GM18507 (cell line): Measurements from ENCODE around the gene CC2D1A.
"Not testable (repeated sequence)": the region's sequence is repeated elsewhere in the genome, so short reads cannot be mapped to it uniquely, and the experiment has no call there.

Experiments used
- DNase-seq: peaks from one replicate; pipeline ENCODE4 v3.0.0; 2011; ENCODE audit warnings: low read depth; ENCODE audit not compliant: insufficient read length; ENCODE audit errors: extremely low spot score
- FAIRE-seq: peaks from 2 replicates; lab custom pipeline; 2011; peaks lifted over from hg19 to GRCh38; lab: Jason Lieb, UNC

CC2D1A gene

DNA sequence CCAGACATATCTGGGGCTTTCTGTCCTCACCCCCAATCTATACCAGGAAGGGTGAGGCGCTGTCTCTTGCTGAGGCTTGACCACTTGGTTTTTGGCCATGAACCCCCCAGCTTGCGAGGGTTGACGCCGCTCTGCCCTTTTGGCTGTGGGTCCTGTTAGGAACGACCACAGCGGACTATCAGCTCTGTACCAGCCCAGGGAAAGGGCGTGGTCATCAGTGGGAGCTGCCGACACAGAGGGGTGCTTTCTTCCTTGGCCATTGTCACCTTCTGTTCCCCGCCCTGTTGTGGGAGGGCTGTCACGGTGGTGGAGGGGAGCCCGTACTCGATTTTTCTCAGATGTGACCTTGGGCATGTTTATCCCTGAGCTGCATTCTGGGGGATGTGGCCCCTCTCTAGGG is 52.0 kb downstream of the CC2D1A start:
- DNase-seq = no peak
- FAIRE-seq = no peak

DNA sequence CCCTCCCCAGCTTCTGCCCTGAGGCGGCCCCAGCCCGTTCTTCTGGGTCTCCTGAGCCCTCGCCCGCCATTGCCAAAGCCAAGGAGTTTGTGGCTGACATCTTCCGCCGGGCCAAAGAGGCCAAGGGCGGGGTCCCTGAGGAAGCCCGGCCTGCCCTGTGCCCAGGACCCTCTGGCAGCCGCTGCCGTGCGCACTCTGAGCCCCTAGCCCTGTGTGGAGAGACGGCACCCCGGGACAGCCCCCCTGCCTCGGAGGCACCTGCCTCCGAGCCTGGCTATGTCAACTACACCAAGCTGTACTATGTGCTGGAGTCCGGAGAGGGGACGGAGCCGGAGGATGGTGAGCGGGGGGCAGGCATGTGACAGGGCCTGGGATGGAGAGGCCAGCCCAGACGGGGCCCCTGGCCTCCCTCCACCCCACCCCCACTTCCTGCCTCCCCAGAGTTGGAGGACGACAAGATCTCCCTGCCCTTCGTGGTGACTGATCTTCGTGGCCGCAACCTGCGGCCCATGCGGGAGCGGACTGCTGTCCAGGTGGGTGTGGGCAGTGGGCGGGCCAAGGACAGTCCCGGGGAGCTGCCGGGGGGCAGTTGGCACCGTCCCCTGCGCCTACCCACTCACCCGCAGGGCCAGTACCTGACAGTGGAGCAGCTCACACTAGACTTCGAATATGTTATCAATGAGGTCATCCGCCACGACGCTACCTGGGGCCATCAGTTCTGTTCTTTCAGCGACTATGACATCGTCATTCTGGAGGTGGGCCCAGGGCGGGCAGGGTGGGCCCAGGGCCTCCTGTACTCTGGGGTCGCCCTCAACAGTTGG is 53.4 kb downstream of the CC2D1A start:
- DNase-seq (no peak), FAIRE-seq (no peak)

DNA sequence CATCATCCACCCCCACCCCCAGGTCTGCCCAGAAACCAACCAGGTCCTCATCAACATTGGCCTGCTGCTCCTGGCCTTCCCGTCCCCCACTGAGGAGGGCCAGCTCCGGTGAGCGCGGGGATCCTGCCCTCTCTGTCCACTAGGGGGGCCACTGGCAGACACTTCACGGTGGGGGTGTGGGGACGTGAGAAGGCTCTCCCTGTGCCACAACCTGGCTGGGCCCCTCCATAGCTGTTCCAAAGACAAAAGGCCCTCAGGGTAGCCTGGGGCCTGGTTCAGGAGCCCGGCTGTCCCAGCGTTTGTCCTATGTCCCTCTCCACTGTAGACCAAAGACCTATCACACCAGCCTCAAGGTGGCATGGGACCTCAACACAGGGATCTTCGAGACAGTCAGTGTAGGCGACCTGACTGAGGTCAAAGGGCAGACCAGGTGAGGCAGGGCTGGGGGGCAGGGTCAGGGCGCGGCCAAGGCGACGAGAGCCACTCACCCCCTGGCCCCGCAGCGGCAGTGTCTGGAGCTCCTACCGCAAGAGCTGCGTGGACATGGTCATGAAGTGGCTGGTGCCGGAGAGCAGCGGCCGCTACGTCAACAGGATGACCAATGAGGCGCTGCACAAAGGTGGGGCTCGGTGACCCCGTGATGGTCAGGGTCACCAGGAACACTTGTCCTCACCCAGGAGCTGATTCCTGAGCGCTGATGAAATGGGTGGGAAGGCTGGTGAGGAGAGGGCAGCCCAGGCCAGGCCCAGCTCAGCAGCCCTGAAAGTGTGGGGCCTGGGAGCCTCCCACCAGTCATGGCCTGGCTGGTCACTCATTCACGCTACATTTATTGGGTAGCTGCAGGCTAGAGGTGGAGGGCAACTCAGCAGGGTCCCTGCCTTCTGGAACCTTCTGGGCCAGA is 54.2 kb downstream of the CC2D1A start:
- DNase-seq (no peak), FAIRE-seq (no peak)

DNA sequence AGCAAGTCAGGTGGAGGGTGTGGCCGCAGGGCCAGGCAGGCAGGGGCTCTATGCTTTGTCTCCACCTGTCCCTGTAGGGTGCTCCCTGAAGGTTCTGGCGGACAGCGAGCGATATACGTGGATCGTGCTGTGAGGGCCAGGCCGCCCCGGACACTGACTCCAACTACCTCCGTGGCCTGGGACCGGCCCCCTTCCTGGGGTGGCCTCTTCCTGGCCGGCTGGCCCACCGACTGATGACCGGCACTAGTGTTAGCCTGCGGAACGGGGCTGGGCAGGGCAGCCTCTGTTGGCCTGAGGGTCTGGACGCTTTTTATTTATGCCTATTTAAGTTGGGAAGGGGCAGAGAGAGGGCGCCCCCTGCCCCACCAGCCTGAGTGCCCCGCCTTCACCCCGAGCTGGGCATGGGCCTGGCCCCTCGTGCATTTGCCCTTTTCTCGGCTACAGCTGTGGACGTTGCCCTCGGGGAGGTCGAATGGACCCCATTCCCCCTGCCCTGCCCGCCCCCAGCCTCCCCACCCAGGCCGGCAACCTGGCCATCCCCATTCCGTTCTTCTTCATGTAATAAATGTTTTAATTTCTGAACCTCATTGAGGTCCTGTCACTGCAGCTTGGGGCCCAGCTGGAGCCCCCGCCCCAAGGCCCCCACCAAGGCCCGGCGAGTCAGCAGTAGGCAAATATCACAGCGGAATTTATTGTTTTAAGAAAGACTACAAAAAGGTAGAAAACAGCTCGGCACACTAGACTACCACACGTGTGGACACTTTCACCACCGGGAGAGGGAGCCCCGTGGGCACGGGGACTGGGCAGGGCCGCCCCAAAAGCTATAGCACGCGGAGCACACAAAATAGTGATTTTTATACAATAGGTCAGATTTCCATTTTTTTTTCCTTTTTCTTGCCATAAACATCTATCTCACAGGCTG is 55.1 kb downstream of the CC2D1A start:
- DNase-seq (no peak), FAIRE-seq (no peak)

DNA sequence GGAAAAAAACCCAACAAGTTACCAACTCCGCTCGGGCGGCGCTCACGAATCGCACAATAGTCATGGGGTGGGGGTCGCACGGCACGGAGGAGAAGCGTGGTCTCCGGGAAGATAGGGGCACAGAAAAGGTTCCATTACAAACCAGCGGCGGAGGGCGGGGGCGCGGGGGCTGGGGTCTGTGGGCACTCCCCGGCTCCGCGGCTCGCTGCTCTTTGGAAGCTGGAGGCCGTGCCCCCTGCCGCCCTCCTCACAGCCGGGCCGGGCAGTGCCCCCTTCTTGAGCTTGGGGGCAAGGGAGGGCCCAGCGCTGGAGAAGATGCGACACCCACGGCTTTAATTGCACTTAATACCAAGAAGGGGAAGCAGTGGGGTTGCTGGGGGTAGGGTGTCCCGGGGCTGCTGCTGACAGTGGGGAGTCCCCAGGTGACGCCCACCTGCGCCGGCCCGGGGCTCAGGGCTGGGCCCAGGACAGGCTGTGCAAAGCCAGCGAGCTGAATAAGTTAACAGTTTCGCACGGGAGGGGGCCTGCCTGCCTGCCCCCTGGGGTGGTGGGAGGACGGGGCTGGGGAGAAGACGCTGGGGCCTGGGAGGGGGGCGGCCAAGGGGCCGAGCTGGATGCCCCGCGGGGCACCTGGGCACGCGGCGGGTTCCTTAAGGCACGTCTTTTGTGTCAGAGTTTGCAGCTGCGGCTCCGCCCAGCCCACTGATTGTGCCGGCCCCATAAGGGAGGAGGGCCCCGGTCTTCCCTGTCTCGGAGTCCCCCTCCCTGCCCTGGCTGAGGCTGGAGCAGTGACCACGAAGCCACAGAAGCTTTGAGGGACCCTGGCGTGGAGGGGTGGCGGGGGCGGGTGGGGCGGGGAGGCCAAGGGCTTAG is 56.1 kb downstream of the CC2D1A start:
- DNase-seq (no peak), FAIRE-seq (no peak)

DNA sequence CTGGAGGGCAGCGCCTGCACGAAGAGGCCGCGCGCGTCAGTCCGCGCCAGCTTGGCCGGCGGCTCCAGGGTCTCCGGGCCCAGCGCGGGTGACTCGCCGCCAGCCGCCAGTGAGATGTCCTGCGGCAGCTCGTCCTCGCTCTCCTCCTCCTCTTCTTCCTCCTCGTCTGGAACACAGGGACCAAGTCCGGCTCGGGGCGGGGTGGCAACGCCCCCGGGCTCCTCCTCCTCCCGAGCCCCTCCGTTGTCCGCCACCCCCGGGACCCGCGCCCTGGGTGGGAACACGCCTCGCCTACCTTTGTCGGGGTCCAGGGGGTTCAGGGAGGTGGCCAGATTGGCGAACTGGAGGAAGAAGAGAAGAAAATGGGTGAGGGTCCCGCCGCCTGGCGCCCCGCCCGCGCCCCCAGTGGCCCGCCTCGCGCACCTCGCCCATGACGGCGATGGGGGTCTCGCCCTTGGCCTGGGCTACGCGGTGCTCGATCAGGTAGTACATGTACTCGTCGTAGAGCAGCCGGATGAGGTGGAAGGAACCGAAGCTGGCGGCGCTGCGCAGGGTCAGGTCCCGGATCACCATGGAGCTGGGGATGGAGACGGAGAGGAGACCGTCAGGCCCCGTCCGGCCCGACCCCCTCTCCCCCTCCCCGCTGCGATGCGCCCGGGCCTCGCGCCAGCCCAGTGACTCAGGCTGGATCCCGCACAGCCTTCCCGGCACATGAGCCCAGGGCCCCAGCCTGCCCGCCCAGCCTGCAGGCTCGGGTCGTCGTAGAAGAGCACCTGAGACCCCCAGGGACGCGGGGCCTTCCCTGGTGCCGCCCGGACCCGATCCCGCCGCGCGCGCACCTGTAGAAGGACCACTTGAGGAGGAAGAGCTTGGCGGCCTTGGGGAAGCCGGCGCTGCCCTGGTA is 57.0 kb downstream of the CC2D1A start:
- DNase-seq (no peak), FAIRE-seq (no peak)

DNA sequence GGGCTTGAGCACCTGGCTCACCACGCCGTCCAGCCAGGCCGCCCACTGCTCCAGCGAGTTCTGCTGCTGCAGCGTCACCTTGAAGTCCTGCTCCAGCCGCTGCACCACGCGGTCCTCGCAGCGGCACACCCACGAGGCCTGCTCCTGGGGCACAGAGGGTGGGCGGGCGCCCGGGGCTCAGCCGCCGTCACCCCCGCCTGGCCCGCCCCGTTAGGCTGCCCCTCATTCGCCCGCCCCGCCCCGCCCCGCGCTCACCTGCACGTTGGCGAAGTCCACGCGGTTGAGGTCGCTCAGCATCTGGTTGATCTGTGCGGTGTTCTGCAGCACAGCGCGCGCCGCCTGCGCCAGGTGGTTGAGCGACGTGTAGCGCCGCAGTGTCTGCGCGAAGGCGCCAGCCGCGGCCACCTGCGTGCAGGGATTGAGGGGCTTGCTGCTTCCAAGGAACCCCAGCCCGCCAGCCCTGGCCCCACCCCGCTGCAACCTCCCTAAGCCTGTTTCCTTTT is 57.7 kb downstream of the CC2D1A start:
- DNase-seq = no peak
- FAIRE-seq = no peak

DNA sequence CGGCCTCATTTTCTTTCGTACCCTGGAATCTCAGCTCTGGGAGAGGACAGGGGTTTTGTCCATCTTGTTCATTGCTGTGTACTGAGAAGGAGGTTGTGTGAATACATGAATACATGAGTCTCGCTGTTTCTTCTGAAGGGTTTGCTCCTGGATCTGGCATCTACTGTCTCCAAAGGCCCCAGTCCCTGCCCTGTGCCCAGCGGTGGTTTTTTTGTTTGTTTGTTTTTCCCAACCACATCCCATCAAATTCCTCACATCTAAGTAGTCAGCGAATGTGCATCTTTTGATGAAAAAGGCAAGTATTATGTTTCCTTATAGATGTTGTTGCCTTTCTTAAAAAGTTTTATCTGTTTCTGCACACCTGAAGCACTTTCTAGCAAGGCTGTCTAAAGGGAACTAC is 58.8 kb downstream of the CC2D1A start:
- no peak for FAIRE-seq
- no peak for DNase-seq

DNA sequence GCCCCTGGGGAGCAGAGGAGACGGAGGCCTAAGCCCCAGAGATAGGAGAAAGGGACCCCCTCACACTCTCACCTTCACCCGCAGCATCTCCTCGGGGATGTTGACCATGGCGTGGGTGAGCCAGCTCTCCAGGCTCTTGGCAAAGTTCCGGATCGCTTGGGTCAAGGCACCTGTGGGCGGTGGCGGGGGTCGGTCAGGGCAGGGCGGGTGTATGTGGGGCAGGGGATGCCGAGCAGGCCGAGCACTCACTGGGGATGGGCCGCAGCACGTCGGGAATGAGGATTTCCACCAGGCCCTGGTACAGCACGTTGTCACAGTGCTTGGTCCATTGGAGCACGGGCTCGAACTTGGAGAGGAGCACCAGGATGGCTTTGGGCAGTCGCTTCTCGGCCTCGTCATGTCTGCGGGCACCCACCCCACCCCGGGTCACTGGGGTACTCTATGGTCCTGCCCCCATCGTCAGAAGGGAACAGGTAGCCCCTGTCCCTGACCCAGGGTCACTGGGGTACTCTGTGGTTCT is 59.4 kb downstream of the CC2D1A start:
- FAIRE-seq = no peak
- DNase-seq = no peak

DNA sequence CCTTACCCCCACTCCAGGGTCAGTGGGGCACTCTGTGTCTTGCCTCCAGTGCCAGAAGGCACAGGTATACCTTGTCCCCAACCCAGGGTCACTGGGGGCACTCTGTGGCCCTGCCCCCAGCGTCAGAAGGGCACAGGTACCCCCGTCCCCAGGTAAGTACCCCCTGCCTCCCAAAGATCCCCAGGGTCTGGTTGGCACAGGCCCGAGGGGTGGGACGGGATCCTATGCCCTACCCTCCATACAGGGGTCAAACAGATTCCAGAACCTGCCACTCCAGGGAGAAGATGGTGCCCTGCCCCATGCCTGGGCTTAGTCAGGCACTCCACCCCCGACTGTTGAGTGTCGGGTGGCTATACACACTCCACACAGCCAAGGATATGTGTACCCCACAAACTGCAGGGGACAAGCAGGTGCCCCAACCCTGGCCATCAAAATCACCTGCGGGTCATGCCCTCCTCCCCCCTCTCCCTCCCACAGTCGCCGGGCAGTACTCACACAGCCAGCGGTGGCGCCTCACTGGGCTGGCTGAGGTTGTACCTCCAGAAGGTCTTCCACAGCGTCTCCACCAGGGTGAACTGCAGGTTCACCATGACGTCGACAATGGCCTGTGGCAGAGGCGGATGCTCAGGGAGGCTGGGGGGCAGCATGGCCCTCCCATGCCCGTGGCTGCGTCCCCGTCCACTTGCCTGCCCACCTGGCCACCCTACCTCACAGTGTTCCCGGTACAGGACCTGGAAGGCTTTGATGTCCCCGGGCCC is 60.1 kb downstream of the CC2D1A start:
- FAIRE-seq (no peak), DNase-seq (no peak)

DNA sequence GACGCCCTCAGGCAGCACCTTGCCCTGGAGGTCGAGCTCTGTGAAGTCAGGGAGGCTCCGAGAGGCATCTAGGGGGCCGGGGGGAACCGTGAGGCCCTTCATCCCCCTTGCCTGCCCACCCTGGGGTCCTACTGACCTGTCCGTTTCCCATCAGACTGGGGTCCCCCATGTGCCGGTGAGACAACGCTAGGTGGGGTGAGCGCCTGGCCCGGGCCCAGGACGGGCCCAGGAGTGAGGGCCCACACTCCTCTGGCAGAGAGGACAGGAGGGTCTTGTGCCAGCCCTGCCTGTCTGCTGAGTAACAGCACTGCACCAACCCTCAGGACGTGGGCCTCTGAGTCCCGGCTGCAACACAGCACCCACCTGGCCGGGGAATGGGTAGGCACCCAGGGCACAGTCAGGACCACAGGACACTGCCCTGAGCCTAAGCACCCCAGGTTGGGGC is 60.7 kb downstream of the CC2D1A start:
- FAIRE-seq (no peak), DNase-seq (no peak)

DNA sequence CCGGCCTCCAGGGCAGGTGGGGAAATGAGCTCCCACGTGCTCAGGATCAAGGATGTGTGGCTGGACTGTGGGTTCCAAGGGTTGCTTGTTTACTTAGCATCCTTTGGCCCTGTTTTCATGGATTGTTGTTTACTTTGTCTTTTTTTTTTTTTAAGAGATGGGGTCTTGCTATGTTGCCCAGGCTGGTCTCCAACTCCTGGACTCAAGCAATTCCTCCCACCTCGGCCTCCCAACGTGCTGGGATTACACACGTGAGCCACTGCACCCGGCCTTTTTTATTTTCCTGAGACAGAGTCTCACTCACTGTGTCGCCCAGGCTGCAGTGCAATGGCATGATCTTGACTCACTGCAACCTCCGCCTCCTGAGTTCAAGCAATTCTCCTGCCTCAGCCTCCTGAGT is 61.2 kb downstream of the CC2D1A start:
- FAIRE-seq, DNase-seq: not testable (repeated sequence)

DNA sequence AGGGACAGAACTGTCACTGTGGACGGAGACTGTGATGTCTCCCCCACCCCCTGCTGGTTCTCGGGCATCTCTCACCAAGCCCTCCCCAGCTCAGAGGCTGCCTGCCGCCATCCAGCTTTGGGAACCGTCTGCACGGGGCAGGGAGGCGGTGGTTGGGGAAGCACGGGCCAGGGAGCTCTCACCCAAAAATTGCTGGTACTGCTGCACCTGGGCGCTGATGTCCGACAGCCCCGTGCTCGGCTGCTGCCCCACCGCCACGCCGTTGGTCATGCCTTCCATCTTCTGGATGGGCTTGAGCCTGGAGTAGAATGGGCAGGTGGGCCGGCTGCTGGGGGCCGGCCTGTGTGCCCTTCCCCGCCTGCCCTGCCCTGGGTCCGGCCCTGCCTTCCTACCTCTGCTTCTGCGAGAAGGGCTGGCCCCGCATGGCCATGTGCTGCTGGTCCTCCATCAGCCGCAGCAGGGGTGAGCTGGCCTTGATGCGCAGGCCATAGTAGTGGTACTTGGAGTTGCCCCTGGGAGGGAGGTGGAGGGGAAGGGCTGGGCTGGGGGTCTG is 62.5 kb downstream of the CC2D1A start:
- DNase-seq = no peak

DNA sequence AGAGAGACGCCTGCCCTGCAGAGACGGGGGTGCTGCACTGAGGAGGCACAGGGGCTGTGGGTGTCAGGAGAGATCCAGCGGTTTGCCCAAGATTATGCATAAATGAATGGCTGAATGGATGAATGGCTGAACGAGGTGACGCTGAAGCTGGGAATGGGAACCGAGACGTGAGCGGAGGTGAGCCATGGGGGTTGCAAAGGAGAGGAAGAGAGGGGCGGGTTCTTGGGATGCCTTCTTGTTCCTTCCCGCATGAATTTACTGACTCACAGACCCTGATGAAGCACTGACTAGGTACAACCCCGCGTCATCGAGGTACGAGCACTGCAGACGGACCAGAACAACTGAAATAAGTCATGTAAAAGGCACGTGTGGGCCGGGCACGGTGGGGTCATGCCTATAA is 63.0 kb downstream of the CC2D1A start:
- no peak for DNase-seq
- FAIRE-seq = no peak

More for the DNA sequence above, 62.5 kb downstream of the CC2D1A start:
- FAIRE-seq = no peak

DNA sequence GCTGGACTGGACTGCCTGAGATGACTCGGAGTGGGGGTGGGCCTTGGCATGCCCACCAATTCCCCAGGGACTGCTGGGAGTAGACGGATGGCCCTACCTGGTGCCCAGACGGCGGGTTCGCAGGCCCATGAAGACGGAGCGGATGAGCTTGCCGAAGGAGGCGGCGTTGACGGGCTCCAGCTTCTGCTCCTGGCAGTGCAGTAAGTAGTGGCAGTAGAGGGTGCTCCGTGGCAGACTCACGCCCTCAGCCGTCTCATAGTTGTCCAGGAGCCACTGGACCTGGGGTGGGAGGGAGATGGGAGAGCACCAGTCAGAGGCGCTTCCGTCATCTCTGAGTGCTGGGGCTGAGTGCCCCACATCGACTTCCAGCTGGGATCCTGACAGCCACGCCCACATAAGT is 63.9 kb downstream of the CC2D1A start:
- FAIRE-seq = no peak

DNA sequence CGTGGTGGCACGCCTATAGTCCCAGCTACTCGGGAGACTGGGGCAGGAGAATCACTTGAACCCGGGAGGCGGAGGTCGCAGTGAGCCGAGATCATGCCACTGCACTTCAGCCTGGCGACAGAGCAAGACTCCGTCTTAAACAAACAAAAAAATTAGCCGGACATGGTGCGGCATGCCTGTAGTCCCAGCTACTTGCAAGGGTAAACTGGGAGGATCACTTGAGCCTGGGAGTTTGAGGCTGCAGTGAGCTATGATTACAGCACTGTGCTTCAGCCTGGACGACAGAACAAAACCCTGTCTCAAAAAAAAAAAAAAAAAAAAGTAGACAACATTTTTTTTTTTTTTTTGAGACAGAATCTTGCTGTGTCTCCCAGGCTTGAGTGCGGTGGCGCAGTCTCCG is 65.9 kb downstream of the CC2D1A start:
- not testable (repeated sequence) for DNase-seq, FAIRE-seq

More for the DNA sequence above, 63.9 kb downstream of the CC2D1A start:
- DNase-seq = no peak
